Small intestine (tissue), 7 donors: ENCODE results near the gene NUDCD3. TPM values are rescaled to one million over a fixed set of nuclear protein-coding genes. Genes with fewer than 3 reads are reported as not detected.

ENCODE experiments used
- DNase-seq, 2 donors: peaks; one replicate each; pipeline versions ENCODE4 v3.0.0 to v3.0.0-alpha.2; 2013
- FAIRE-seq: peaks from 2 replicates; lab custom pipeline; 2012; peaks lifted over from hg19 to GRCh38; lab: Jason Lieb, UNC
- H3K27ac ChIP-seq, 3 donors: one replicate each; pipeline ENCODE4 v1.5.1; 2013; ENCODE audit warnings: low read length in 2 of 3, mild to moderate bottlenecking in 2 of 3, control low read depth in 1 of 3, inconsistent platforms in 1 of 3, low read depth in 1 of 3, moderate library complexity in 1 of 3
- H3K27me3 ChIP-seq, 3 donors: one replicate each; pipeline ENCODE4 v1.6.1; 2013; ENCODE audit warnings: low read length in 3 of 3, inconsistent platforms in 1 of 3; ENCODE audit not compliant: control insufficient read depth in 3 of 3, insufficient read depth in 3 of 3
- H3K36me3 ChIP-seq, 3 donors: one replicate each; pipeline ENCODE4 v1.6.1; 2013; ENCODE audit warnings: low read length in 3 of 3, inconsistent platforms in 1 of 3, low read depth in 1 of 3, mild to moderate bottlenecking in 1 of 3, moderate library complexity in 1 of 3; ENCODE audit not compliant: control insufficient read depth in 3 of 3, insufficient read depth in 2 of 3
- H3K4me1 ChIP-seq, 3 donors: one replicate each; pipeline ENCODE4 v1.6.1; 2013; ENCODE audit warnings: low read length in 2 of 3, inconsistent platforms in 1 of 3, low read depth in 1 of 3, mild to moderate bottlenecking in 1 of 3, moderate library complexity in 1 of 3; ENCODE audit not compliant: control insufficient read depth in 3 of 3, insufficient read depth in 2 of 3
- H3K4me3 ChIP-seq, 3 donors: one replicate each; pipeline ENCODE4 v1.5.1; 2013; ENCODE audit warnings: low read length in 3 of 3, control low read depth in 1 of 3, inconsistent platforms in 1 of 3, low read depth in 1 of 3, mild to moderate bottlenecking in 1 of 3, moderate library complexity in 1 of 3
- H3K9me3 ChIP-seq, 2 donors: one replicate each; pipeline ENCODE4 v1.6.1; 2013; ENCODE audit warnings: low read depth in 1 of 2, low read length in 1 of 2; ENCODE audit not compliant: control insufficient read depth in 2 of 2, insufficient read depth in 1 of 2
- WGBS, 3 donors: extraction: QIAGEN DNeasy Blood & Tissue Kit; methylation state at CpG; one replicate each; pipeline ENCODE4 v1.1.7; 2013; 5-methylcytosine and 5-hydroxymethylcytosine counted together
- polyA plus RNA-seq, 4 donors: library from polyadenylated mRNA; stranded (reverse) in 3 of 4; unstranded in 1 of 4; fragments of 200-250 nt in 3 of 4; fragments of 120-200 nt in 1 of 4; gene quantifications; one replicate each; pipeline versions ENCODE4 v1.2.1 to v1.2.3, GENCODE V29; 2013
- donor health status: healthy with polysubstance abuse.
- donor health status: control.
- donor health status: control.
- donor health status: Bipolar disorder and iron deficiency.
- donor health status: healthy.

Gene NUDCD3
- polyA plus RNA-seq, 4 donors: 13.4 to 67.0 (median 25.6) TPM

- DNase-seq: no peak
- no peak for FAIRE-seq
- no peak overlapping the region for H3K27ac ChIP-seq
- no peak overlapping the region for H3K4me3 ChIP-seq
- WGBS, 3 donors: 28 to 49% (median 41%) methylated on average over 7 of the region's 7 CpGs
- no peaks in the 10 kb centered on the region for H3K4me1 ChIP-seq
- H3K36me3 ChIP-seq: peaks cover 0 to 13% (median 0%) of the 10 kb centered on the region in 3 donors
- no peaks in the 10 kb centered on the region for H3K9me3 ChIP-seq
- peaks cover 0 to 8% (median 0%) of the 10 kb centered on the region in 3 donors for H3K27me3 ChIP-seq
Measured at GRCh38 chr7:44376429-44377133, 113.9 kb downstream of the NUDCD3 start.

- WGBS, 3 donors: 72 to 82% (median 81%) methylated on average over 12 of the region's 12 CpGs
- H3K4me1 ChIP-seq: no peaks in the 10 kb centered on the region
- H3K27ac ChIP-seq: no peak overlapping the region
- H3K9me3 ChIP-seq: no peaks in the 10 kb centered on the region
- H3K4me3 ChIP-seq: no peak overlapping the region
- FAIRE-seq: no peak
- peaks cover 0 to 6% (median 0%) of the 10 kb centered on the region in 3 donors for H3K36me3 ChIP-seq
- DNase-seq: no peak
- peaks cover 0 to 8% (median 0%) of the 10 kb centered on the region in 3 donors for H3K27me3 ChIP-seq
Measured at GRCh38 chr7:44375926-44376342, 114.5 kb downstream of the NUDCD3 start.

- 47 to 66% (median 65%) methylated on average over 9 of the region's 9 CpGs for whole genome bisulfite sequencing, 3 donors
- Histone ChIP-seq H3K36me3 (no peaks in the 10 kb centered on the region), H3K27ac (no peak overlapping the region), H3K4me3 (no peak overlapping the region), H3K9me3 (no peaks in the 10 kb centered on the region), H3K27me3 (peaks cover 0 to 8% (median 0%) of the 10 kb centered on the region in 3 donors), H3K4me1 (no peaks in the 10 kb centered on the region)
- FAIRE-seq (no peak), DNase-seq (no peak)
Measured at GRCh38 chr7:44375236-44375699, 115.2 kb downstream of the NUDCD3 start.

- FAIRE-seq: no peak
- Histone ChIP-seq H3K36me3 (no peaks in the 10 kb centered on the region), H3K4me1 (no peaks in the 10 kb centered on the region), H3K9me3 (no peaks in the 10 kb centered on the region), H3K27me3 (peaks cover 0 to 8% (median 0%) of the 10 kb centered on the region in 3 donors), H3K27ac (no peak overlapping the region), H3K4me3 (no peak overlapping the region)
- DNase-seq: no peak
- 66 to 81% (median 76%) methylated on average over 12 of the region's 12 CpGs for WGBS, 3 donors
Measured at GRCh38 chr7:44374007-44374763, 116.3 kb downstream of the NUDCD3 start.

GRCh38 chr7:44373418-44373740 is 117.1 kb downstream of the NUDCD3 start:
- H3K4me1 ChIP-seq: no peaks in the 10 kb centered on the region
- H3K4me3 ChIP-seq: no peak overlapping the region
- FAIRE-seq (no peak), DNase-seq (no peak)
- 73 to 87% (median 79%) methylated on average over 2 of the region's 2 CpGs for WGBS, 3 donors
- H3K27me3 ChIP-seq: peaks cover 0 to 8% (median 0%) of the 10 kb centered on the region in 3 donors
- H3K36me3 ChIP-seq: no peaks in the 10 kb centered on the region
- H3K27ac ChIP-seq: no peak overlapping the region
- H3K9me3 ChIP-seq: no peaks in the 10 kb centered on the region

GRCh38 chr7:44372560-44373417 is 117.7 kb downstream of the NUDCD3 start:
- 65 to 70% (median 68%) methylated on average over 5 of the region's 5 CpGs for WGBS, 3 donors
- FAIRE-seq (no peak), DNase-seq (no peak)
- no peaks in the 10 kb centered on the region for H3K36me3 ChIP-seq
- no peak overlapping the region for H3K4me3 ChIP-seq
- H3K27ac ChIP-seq: no peak overlapping the region
- no peaks in the 10 kb centered on the region for H3K9me3 ChIP-seq
- no peaks in the 10 kb centered on the region for H3K4me1 ChIP-seq
- peaks cover 0 to 8% (median 0%) of the 10 kb centered on the region in 3 donors for H3K27me3 ChIP-seq

- WGBS, 3 donors: 99 to 100% (median 100%) methylated on average over 1 of the region's 1 CpG
- Histone ChIP-seq H3K4me3 (no peak overlapping the region), H3K36me3 (no peaks in the 10 kb centered on the region), H3K27me3 (peaks cover 0 to 5% (median 0%) of the 10 kb centered on the region in 3 donors), H3K4me1 (no peaks in the 10 kb centered on the region), H3K27ac (no peak overlapping the region), H3K9me3 (no peaks in the 10 kb centered on the region)
- FAIRE-seq: no peak
- no peak for DNase-seq
Measured at GRCh38 chr7:44368885-44369284, 121.6 kb downstream of the NUDCD3 start.

GRCh38 chr7:44368455-44368854 is 122.0 kb downstream of the NUDCD3 start:
- no peaks in the 10 kb centered on the region for H3K36me3 ChIP-seq
- no peaks in the 10 kb centered on the region for H3K9me3 ChIP-seq
- H3K4me3 ChIP-seq: no peak overlapping the region
- peaks cover 0 to 5% (median 0%) of the 10 kb centered on the region in 3 donors for H3K27me3 ChIP-seq
- H3K27ac ChIP-seq: no peak overlapping the region
- FAIRE-seq: no peak
- H3K4me1 ChIP-seq: no peaks in the 10 kb centered on the region
- DNase-seq: no peak
